ENCODE results near the gene GTF2H4. TPM values are rescaled to one million over a fixed set of nuclear protein-coding genes. Genes with fewer than 3 reads are reported as not detected.

GTF2H4 gene
- total and polyA plus RNA-seq, 3 donors from 2014 or later: 23.0 to 38.1 (median 30.6) TPM

GRCh38 chr6:30947231-30947630, 39.2 kb downstream of the GTF2H4 start:
- WGBS, 2 donors: 84 to 93% methylated on average over 4 of the region's 4 CpGs
- no peaks in the 10 kb centered on the region for H3K27me3 ChIP-seq
- no peaks in the 10 kb centered on the region for H3K4me1 ChIP-seq
- no peak overlapping the region for H3K27ac ChIP-seq
- no peak overlapping the region for H3K4me3 ChIP-seq
- TF ChIP-seq, protein P1, sequence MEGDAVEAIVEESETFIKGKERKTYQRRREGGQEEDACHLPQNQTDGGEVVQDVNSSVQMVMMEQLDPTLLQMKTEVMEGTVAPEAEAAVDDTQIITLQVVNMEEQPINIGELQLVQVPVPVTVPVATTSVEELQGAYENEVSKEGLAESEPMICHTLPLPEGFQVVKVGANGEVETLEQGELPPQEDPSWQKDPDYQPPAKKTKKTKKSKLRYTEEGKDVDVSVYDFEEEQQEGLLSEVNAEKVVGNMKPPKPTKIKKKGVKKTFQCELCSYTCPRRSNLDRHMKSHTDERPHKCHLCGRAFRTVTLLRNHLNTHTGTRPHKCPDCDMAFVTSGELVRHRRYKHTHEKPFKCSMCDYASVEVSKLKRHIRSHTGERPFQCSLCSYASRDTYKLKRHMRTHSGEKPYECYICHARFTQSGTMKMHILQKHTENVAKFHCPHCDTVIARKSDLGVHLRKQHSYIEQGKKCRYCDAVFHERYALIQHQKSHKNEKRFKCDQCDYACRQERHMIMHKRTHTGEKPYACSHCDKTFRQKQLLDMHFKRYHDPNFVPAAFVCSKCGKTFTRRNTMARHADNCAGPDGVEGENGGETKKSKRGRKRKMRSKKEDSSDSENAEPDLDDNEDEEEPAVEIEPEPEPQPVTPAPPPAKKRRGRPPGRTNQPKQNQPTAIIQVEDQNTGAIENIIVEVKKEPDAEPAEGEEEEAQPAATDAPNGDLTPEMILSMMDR (IDR thresholded peaks at IDR 0.05): no peak
- no peak for TF ChIP-seq POLR2A (IDR thresholded peaks at IDR 0.05)
- intact Hi-C loops (cut with DNase I; ENCODE audit: low total_unique reads): no loop called here
- DNase-seq: no peak
- no peaks in the 10 kb centered on the region for H3K36me3 ChIP-seq (ENCODE audit: low read depth, missing control alignments)
- H3K9me3 ChIP-seq: no peaks in the 10 kb centered on the region

DNA sequence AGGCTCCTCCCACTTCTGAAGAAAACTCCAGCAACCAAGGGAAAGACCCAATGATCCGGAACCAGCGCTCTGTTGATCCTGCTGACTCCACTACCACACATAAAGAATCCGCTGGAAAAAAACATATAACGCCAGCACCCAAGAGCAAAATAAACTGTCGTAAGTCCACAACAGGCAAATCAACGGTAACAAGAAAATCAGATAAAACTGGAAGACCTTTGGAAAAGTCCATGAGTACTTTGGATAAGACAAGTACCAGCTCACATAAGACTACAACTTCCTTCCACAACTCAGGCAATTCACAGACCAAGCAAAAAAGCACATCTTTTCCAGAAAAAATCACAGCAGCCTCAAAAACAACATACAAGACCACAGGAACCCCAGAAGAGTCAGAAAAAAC, 40.8 kb downstream of the GTF2H4 start:
- H3K4me1 ChIP-seq: no peaks in the 10 kb centered on the region
- H3K27me3 ChIP-seq: no peaks in the 10 kb centered on the region
- 95 to 98% methylated on average over 6 of the region's 6 CpGs for WGBS, 2 donors
- no peak for DNase-seq
- no peak overlapping the region for H3K27ac ChIP-seq
- no peaks in the 10 kb centered on the region for H3K9me3 ChIP-seq
- intact Hi-C loops (cut with DNase I; ENCODE audit: low total_unique reads): no loop called here
- H3K4me3 ChIP-seq: no peak overlapping the region
- H3K36me3 ChIP-seq (ENCODE audit: low read depth, missing control alignments): no peaks in the 10 kb centered on the region
- TF ChIP-seq, protein P1 (IDR thresholded peaks at IDR 0.05): no peak
- no peak for TF ChIP-seq POLR2A (IDR thresholded peaks at IDR 0.05)

- no peaks in the 10 kb centered on the region for H3K9me3 ChIP-seq
- 83 to 95% methylated on average over 5 of the region's 5 CpGs for WGBS, 2 donors
These were observed 44.0 kb downstream of the GTF2H4 start for GRCh38 chr6:30951907-30952469.

DNA sequence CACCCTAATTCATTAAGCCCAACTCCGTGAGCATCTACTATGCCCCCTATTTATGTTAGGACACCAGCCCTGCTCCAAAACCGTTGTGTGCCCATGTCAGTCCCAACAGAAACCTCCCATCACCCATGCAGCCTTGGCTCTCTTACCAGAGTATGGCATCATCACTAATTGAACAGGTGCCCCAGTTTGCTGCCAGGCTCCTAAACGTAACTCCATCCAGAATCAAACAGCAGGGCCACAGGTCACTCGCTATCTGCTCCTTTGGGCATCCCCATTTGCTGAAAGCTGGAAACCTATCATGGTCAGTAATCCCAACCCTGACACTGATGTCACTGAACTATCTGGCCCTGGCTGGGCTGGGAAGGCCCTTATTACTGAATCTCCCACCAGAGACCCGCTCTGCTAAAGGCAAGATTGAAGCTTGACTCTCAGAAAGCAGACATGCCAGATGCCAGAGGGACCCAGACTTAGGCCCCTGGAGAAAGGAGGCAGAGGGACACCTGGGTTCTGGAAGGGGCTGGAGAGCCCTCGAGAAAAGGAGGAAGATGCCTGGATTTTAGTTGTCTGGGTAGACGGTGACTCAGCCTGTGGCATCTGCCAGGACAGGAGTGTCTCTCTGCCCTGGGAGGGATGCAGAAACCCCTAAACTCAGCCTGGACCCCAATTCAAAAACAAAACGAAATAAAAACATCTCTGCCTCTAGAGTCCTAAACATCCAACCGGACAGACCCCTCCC, 46.8 kb downstream of the GTF2H4 start:
- peaks cover 7% of the 10 kb centered on the region for H3K4me1 ChIP-seq
- H3K27me3 ChIP-seq: no peaks in the 10 kb centered on the region
- intact Hi-C loops (cut with DNase I; ENCODE audit: low total_unique reads): no loop called here
- no peak for DNase-seq
- H3K4me3 ChIP-seq: peak overlapping the region; percentile 55 to 59
- no peaks in the 10 kb centered on the region for H3K36me3 ChIP-seq (ENCODE audit: low read depth, missing control alignments)
- TF ChIP-seq, protein P1 (IDR thresholded peaks at IDR 0.05): no peak
- TF ChIP-seq POLR2A (IDR thresholded peaks at IDR 0.05): no peak
- H3K27ac ChIP-seq: peak overlapping the region in 1 of 2 donors; percentile 57
- no peaks in the 10 kb centered on the region for H3K9me3 ChIP-seq
- WGBS, 2 donors: 46 to 62% methylated on average over 9 of the region's 9 CpGs

More at GRCh38 chr6:30951907-30952469, 44.0 kb downstream of the GTF2H4 start:
- Histone ChIP-seq H3K27me3 (no peaks in the 10 kb centered on the region), H3K36me3 (ENCODE audit: low read depth, missing control alignments) (no peaks in the 10 kb centered on the region), H3K27ac (no peak overlapping the region), H3K4me3 (no peak overlapping the region), H3K4me1 (peaks cover 7% of the 10 kb centered on the region)
- TF ChIP-seq, protein P1 (IDR thresholded peaks at IDR 0.05): no peak
- no peak for TF ChIP-seq POLR2A (IDR thresholded peaks at IDR 0.05)
- intact Hi-C loops (cut with DNase I; ENCODE audit: low total_unique reads): no loop called here
- DNase-seq: no peak
